ENCODE data around the gene RHBDL3. TPM values are rescaled to one million over a fixed set of nuclear protein-coding genes. Genes with fewer than 3 reads are reported as not detected.
A peak's percentile ranks its signal among the peaks of the same experiment; 100 is the strongest.

Gene RHBDL3
- total RNA-seq, 1 experiment from 2014 or later = 12.5 TPM

DNA sequence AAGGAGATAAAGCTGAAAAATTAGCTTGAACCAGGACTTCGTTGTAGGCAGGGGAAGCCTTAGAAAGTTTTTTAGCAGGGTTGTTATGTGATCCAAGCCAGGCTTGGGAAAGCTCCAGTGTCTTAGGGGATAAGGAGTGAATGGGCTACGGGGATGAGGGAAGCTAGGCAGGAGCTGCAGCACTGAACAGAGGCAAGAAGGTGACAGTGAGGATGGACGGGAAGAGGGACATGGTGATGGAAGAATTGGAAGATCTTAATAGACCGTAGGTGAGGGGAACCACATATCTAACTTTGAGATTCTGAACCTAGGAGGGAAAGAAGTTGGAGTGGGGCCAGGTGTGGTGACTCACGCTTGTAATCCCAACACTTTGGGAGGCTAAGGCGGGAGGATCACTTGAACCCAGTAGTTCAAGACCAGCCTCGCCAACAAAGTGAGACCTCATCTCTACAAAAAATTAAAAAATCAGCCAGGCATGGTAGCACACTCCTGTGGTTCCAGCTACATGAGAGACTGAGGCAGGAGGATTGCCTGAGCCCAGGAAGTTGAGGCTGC, 3.2 kb downstream of the RHBDL3 start:
- no peak overlapping the region for H2AFZ ChIP-seq (ENCODE audit: low read length)
- no peaks in the 10 kb centered on the region for H3K79me2 ChIP-seq (ENCODE audit: insufficient read depth, low read length)
- H3K4me2 ChIP-seq (ENCODE audit: insufficient read depth, insufficient read length, low read length) = no peak overlapping the region
- no peak overlapping the region for H2BK15ac ChIP-seq (ENCODE audit: low read depth, low read length)
- H2BK12ac ChIP-seq (ENCODE audit: insufficient read length, low read depth, low read length) = no peak overlapping the region
- H2BK20ac ChIP-seq (ENCODE audit: low read depth, low read length, poor library complexity, severe bottlenecking) = no peak overlapping the region
- H3K23me2 ChIP-seq (ENCODE audit: insufficient read length, low read depth, low read length, poor library complexity, severe bottlenecking) = peaks cover 14% of the 10 kb centered on the region
- H4K5ac ChIP-seq (ENCODE audit: insufficient read length, low read depth, low read length) = no peak overlapping the region
- no peak overlapping the region for H3K9ac ChIP-seq (ENCODE audit: extremely low read depth, insufficient read length, low read length)
- H3K4me1 ChIP-seq (ENCODE audit: insufficient read depth, low read length) = peaks cover 10% of the 10 kb centered on the region; the same call in 1 of the 2 replicates
- H3K27ac ChIP-seq (ENCODE audit: insufficient read length, low read depth, low read length) = no peak overlapping the region
- H3K14ac ChIP-seq (ENCODE audit: insufficient read depth, low read length) = no peak overlapping the region
- H3K56ac ChIP-seq (ENCODE audit: insufficient read length, low read depth, low read length) = no peak overlapping the region
- no peak overlapping the region for H3K23ac ChIP-seq (ENCODE audit: insufficient read length, low read depth, low read length)
- WGBS (ENCODE audit: extremely low coverage, insufficient read length, low lambda C conversion rate) = no CpG with 5 or more reads among the region's 7 CpGs
- H2BK120ac ChIP-seq (ENCODE audit: low read depth, low read length, poor library complexity, severe bottlenecking) = no peak overlapping the region
- no peak overlapping the region for H2BK5ac ChIP-seq (ENCODE audit: insufficient read length, low read length)
- DNase-seq = no peak
- H3K27me3 ChIP-seq (ENCODE audit: insufficient read depth, low read length) = peaks cover 6% of the 10 kb centered on the region; the same call in 1 of the 2 replicates
- Mint-ChIP-seq H3K27ac (no peak overlapping the region), H3K27me3 (ENCODE audit: low read depth) (peaks cover 62% of the 10 kb centered on the region), H3K4me1 (peaks cover 48 to 63% of the 10 kb centered on the region in 2 experiments), H3K4me3 (peak overlapping the region in 1 of 2 experiments; percentile 16; a peak in 1 of 5 replicates), H3K9me3 (no peaks in the 10 kb centered on the region), H3K36me3 (ENCODE audit: insufficient read depth in 1 of 3, low read depth in 3 of 3) (peaks cover 0 to 5% (median 1%) of the 10 kb centered on the region in 3 experiments; a peak in 5 of 7 replicates)
- no peak overlapping the region for H4K8ac ChIP-seq (replicated peaks; ENCODE audit: insufficient read length, low read depth, low read length)
- no peaks in the 10 kb centered on the region for H3K9me3 ChIP-seq (ENCODE audit: control insufficient read depth, low read depth, low read length)
- H3T11ph ChIP-seq (ENCODE audit: low read length) = no peak overlapping the region
- H3K79me1 ChIP-seq (ENCODE audit: insufficient read depth, low read depth, low read length, poor library complexity, severe bottlenecking) = no peaks in the 10 kb centered on the region
- H3K4ac ChIP-seq (ENCODE audit: low read depth, low read length) = no peak overlapping the region
- H4K20me1 ChIP-seq (ENCODE audit: control insufficient read depth, insufficient read depth, insufficient read length) = no peaks in the 10 kb centered on the region
- no peak overlapping the region for H4K91ac ChIP-seq (ENCODE audit: insufficient read length, low read depth, low read length)
- H2AK5ac ChIP-seq (ENCODE audit: insufficient read length, low read length) = no peak overlapping the region
- no peak overlapping the region for H3K18ac ChIP-seq (ENCODE audit: insufficient read length, low read depth, low read length)
- TF ChIP-seq CTCF (conservative IDR thresholded peaks at IDR 0.05) = no peak
